Esophagus squamous epithelium (tissue), 4 donors: Measurements from ENCODE around the gene TMEM266.

Source experiments
- CTCF ChIP-seq, 6 experiments: fragments of 450-650 bp in 4 of 6; fragments of 200-600 bp in 2 of 6; sonication (generic) in 2 of 6; IDR thresholded peaks; one replicate each; pipeline ENCODE4 v1.5.1; 2016 to 2019; ENCODE audit warnings: antibody characterized with exemption in 6 of 6, mild to moderate bottlenecking in 4 of 6, moderate library complexity in 4 of 6
- POLR2A ChIP-seq, 4 donors: fragments of 450-650 bp; IDR thresholded peaks; one replicate each; pipeline ENCODE4 v1.6.1; 2017; ENCODE audit warnings: antibody characterized with exemption in 4 of 4, mild to moderate bottlenecking in 4 of 4, moderate library complexity in 3 of 4

- TF ChIP-seq CTCF (IDR thresholded peaks at IDR 0.05) = no peak
- no peak for TF ChIP-seq POLR2A (IDR thresholded peaks at IDR 0.05)
Measured at GRCh38 chr15:76239786-76240185, 180.0 kb downstream of the TMEM266 start.
